ENCODE measurements around the gene TOMM20L. TPM values are rescaled to one million over a fixed set of nuclear protein-coding genes. Genes with fewer than 3 reads are reported as not detected.

The TOMM20L gene
- total and polyA plus RNA-seq, 2 of the 13 experiments (the other 11 are each of a cell fraction or from before 2014, with no cell fraction given), result 0.46 TPM; not detected in 1

DNA sequence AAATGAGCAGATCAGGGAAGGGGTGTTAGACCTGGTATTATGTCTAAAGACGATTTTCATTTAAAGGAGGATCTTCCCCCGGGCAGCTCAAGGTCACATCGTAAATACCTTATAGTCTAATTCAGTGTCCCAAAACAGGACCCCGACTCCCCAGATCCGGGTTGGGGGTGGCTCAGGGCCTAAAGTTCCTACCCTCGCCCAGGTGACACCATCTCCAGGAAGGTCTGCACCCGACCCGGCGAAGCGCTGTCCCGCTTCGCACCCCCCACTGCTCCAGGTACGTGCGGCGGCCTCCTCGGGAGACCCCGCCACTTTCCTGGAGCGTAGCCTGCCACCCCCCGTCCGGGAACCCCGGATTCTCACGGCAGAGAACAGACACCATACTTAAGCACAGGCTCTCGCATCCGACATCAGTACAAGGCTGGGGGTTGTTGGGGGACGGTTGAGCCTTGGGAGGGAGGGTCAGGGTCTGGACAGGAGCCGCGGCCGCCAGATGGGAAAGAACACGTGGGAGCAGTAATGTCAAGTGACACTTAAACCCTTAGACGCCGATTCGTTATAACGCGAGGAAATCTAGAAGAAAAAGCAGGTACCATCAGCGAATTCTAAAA, 31.0 kb downstream of the TOMM20L start (continued):
- TF ChIP-seq, protein P1, sequence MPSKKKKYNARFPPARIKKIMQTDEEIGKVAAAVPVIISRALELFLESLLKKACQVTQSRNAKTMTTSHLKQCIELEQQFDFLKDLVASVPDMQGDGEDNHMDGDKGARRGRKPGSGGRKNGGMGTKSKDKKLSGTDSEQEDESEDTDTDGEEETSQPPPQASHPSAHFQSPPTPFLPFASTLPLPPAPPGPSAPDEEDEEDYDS (CRISPR knock-in tag; IDR thresholded peaks at IDR 0.05), result no peak
- TF ChIP-seq FOXA1 (IDR thresholded peaks at IDR 0.05) (no peak), FOXA1 (CRISPR knock-in tag; IDR thresholded peaks at IDR 0.05) (no peak), SP2 (CRISPR knock-in tag; IDR thresholded peaks at IDR 0.05) (no peak), TCF12 (IDR thresholded peaks at IDR 0.05) (no peak), TCF12 (CRISPR knock-in tag; IDR thresholded peaks at IDR 0.05) (no peak), ZNF296 (CRISPR knock-in tag; conservative IDR thresholded peaks at IDR 0.05) (no peak), KDM3A (CRISPR knock-in tag; IDR thresholded peaks at IDR 0.05; ENCODE audit: low read depth) (no peak), CAMTA2 (CRISPR knock-in tag; IDR thresholded peaks at IDR 0.05; ENCODE audit: borderline replicate concordance) (no peak), ZNF326 (CRISPR knock-in tag; IDR thresholded peaks at IDR 0.05; ENCODE audit: borderline replicate concordance) (no peak), SAP130 (CRISPR knock-in tag; IDR thresholded peaks at IDR 0.05; ENCODE audit: low read depth) (peak; percentile 81), ZSCAN20 (CRISPR knock-in tag; IDR thresholded peaks at IDR 0.05; ENCODE audit: borderline replicate concordance) (0 out of 2 replicates have a peak, but pooled peaks have one; percentile 44), ZNF564 (CRISPR knock-in tag; IDR thresholded peaks at IDR 0.05) (peak; percentile 22; the same call in 1 of the 2 replicates), TMF1 (CRISPR knock-in tag; IDR thresholded peaks at IDR 0.05; ENCODE audit: low read depth) (peak; percentile 48; the same call in 1 of the 2 replicates), YEATS4 (CRISPR knock-in tag; IDR thresholded peaks at IDR 0.05; ENCODE audit: borderline replicate concordance) (no peak), TSC22D2 (CRISPR knock-in tag; IDR thresholded peaks at IDR 0.05; ENCODE audit: borderline replicate concordance) (no peak), ZNF766 (CRISPR knock-in tag; IDR thresholded peaks at IDR 0.05; ENCODE audit: borderline replicate concordance) (0 out of 2 replicates have a peak, but pooled peaks have one; percentile 66), ZNF761 (CRISPR knock-in tag; conservative IDR thresholded peaks at IDR 0.05) (peak; percentile 86; the same call in 1 of the 2 replicates)
- TF ChIP-seq, protein P2, sequence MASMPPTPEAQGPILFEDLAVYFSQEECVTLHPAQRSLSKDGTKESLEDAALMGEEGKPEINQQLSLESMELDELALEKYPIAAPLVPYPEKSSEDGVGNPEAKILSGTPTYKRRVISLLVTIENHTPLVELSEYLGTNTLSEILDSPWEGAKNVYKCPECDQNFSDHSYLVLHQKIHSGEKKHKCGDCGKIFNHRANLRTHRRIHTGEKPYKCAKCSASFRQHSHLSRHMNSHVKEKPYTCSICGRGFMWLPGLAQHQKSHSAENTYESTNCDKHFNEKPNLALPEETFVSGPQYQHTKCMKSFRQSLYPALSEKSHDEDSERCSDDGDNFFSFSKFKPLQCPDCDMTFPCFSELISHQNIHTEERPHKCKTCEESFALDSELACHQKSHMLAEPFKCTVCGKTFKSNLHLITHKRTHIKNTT (CRISPR knock-in tag; IDR thresholded peaks at IDR 0.05), result no peak
- TF ChIP-seq, protein P3, sequence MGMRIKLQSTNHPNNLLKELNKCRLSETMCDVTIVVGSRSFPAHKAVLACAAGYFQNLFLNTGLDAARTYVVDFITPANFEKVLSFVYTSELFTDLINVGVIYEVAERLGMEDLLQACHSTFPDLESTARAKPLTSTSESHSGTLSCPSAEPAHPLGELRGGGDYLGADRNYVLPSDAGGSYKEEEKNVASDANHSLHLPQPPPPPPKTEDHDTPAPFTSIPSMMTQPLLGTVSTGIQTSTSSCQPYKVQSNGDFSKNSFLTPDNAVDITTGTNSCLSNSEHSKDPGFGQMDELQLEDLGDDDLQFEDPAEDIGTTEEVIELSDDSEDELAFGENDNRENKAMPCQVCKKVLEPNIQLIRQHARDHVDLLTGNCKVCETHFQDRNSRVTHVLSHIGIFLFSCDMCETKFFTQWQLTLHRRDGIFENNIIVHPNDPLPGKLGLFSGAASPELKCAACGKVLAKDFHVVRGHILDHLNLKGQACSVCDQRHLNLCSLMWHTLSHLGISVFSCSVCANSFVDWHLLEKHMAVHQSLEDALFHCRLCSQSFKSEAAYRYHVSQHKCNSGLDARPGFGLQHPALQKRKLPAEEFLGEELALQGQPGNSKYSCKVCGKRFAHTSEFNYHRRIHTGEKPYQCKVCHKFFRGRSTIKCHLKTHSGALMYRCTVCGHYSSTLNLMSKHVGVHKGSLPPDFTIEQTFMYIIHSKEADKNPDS (CRISPR knock-in tag; IDR thresholded peaks at IDR 0.05), result no peak
- TF ChIP-seq, protein P4, sequence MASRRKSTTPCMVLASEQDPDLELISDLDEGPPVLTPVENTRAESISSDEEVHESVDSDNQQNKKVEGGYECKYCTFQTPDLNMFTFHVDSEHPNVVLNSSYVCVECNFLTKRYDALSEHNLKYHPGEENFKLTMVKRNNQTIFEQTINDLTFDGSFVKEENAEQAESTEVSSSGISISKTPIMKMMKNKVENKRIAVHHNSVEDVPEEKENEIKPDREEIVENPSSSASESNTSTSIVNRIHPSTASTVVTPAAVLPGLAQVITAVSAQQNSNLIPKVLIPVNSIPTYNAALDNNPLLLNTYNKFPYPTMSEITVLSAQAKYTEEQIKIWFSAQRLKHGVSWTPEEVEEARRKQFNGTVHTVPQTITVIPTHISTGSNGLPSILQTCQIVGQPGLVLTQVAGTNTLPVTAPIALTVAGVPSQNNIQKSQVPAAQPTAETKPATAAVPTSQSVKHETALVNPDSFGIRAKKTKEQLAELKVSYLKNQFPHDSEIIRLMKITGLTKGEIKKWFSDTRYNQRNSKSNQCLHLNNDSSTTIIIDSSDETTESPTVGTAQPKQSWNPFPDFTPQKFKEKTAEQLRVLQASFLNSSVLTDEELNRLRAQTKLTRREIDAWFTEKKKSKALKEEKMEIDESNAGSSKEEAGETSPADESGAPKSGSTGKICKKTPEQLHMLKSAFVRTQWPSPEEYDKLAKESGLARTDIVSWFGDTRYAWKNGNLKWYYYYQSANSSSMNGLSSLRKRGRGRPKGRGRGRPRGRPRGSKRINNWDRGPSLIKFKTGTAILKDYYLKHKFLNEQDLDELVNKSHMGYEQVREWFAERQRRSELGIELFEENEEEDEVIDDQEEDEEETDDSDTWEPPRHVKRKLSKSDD (CRISPR knock-in tag; IDR thresholded peaks at IDR 0.05; ENCODE audit: low read depth), result no peak
- TF ChIP-seq, protein P5, sequence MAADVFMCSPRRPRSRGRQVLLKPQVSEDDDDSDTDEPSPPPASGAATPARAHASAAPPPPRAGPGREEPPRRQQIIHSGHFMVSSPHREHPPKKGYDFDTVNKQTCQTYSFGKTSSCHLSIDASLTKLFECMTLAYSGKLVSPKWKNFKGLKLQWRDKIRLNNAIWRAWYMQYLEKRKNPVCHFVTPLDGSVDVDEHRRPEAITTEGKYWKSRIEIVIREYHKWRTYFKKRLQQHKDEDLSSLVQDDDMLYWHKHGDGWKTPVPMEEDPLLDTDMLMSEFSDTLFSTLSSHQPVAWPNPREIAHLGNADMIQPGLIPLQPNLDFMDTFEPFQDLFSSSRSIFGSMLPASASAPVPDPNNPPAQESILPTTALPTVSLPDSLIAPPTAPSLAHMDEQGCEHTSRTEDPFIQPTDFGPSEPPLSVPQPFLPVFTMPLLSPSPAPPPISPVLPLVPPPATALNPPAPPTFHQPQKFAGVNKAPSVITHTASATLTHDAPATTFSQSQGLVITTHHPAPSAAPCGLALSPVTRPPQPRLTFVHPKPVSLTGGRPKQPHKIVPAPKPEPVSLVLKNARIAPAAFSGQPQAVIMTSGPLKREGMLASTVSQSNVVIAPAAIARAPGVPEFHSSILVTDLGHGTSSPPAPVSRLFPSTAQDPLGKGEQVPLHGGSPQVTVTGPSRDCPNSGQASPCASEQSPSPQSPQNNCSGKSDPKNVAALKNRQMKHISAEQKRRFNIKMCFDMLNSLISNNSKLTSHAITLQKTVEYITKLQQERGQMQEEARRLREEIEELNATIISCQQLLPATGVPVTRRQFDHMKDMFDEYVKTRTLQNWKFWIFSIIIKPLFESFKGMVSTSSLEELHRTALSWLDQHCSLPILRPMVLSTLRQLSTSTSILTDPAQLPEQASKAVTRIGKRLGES (CRISPR knock-in tag; IDR thresholded peaks at IDR 0.05; ENCODE audit: borderline replicate concordance), result 0 out of 2 replicates have a peak, but pooled peaks have one; percentile 47

Data from HepG2 (cell line).